Measurements from ENCODE around the gene ICA1L. TPM values are rescaled to one million over a fixed set of nuclear protein-coding genes. Genes with fewer than 3 reads are reported as not detected.

The ICA1L gene
- total and polyA plus RNA-seq, 7 donors: 0.65 to 5.5 (median 5.0) TPM

GRCh38 chr2:202768273-202768672 is 103.3 kb downstream of the ICA1L start:
- H3K4me3 ChIP-seq: no peak overlapping the region
- no peaks in the 10 kb centered on the region for H3K4me1 ChIP-seq
- H3K9me3 ChIP-seq: no peaks in the 10 kb centered on the region
- no peak for TF ChIP-seq CTCF (IDR thresholded peaks at IDR 0.05)
- H3K27me3 ChIP-seq (ENCODE audit: insufficient read depth in 3 of 3, low read length in 2 of 3): no peaks in the 10 kb centered on the region
- no peak overlapping the region for H3K27ac ChIP-seq
- H3K36me3 ChIP-seq (ENCODE audit: insufficient read depth in 1 of 2, low read depth in 1 of 2): peaks cover 0 to 14% of the 10 kb centered on the region in 2 donors
- ATAC-seq (no peak), DNase-seq (no peak)
- intact Hi-C loops (cut with DNase I): no loop called here

GRCh38 chr2:202765436-202765835 is 106.1 kb downstream of the ICA1L start:
- ATAC-seq (no peak), DNase-seq (no peak)
- no peaks in the 10 kb centered on the region for H3K27me3 ChIP-seq (ENCODE audit: insufficient read depth in 3 of 3, low read length in 2 of 3)
- H3K27ac ChIP-seq: no peak overlapping the region
- no peaks in the 10 kb centered on the region for H3K4me1 ChIP-seq
- intact Hi-C loops (cut with DNase I): no loop called here
- no peak overlapping the region for H3K4me3 ChIP-seq
- peaks cover 0 to 15% of the 10 kb centered on the region in 2 donors for H3K36me3 ChIP-seq (ENCODE audit: insufficient read depth in 1 of 2, low read depth in 1 of 2)
- no peaks in the 10 kb centered on the region for H3K9me3 ChIP-seq
- no peak for TF ChIP-seq CTCF (IDR thresholded peaks at IDR 0.05)
- 82 to 87% (median 86%) methylated on average over 5 of the region's 5 CpGs for WGBS, 3 donors

- 91 to 96% (median 94%) methylated on average over 3 of the region's 3 CpGs for WGBS, 3 donors
These were observed 106.6 kb downstream of the ICA1L start for GRCh38 chr2:202764991-202765390.

GRCh38 chr2:202763916-202764315 is 107.7 kb downstream of the ICA1L start:
- H3K4me3 ChIP-seq: no peak overlapping the region
- no peak for TF ChIP-seq CTCF (IDR thresholded peaks at IDR 0.05)
- no peaks in the 10 kb centered on the region for H3K9me3 ChIP-seq
- H3K4me1 ChIP-seq: no peaks in the 10 kb centered on the region
- no peaks in the 10 kb centered on the region for H3K27me3 ChIP-seq (ENCODE audit: insufficient read depth in 3 of 3, low read length in 2 of 3)
- DNase-seq (no peak), ATAC-seq (no peak)
- intact Hi-C loops (cut with DNase I): no loop called here
- WGBS, 3 donors: 96 to 97% (median 97%) methylated on average over 1 of the region's 1 CpG
- peaks cover 0 to 28% of the 10 kb centered on the region in 2 donors for H3K36me3 ChIP-seq (ENCODE audit: insufficient read depth in 1 of 2, low read depth in 1 of 2)
- no peak overlapping the region for H3K27ac ChIP-seq

More at GRCh38 chr2:202764991-202765390, 106.6 kb downstream of the ICA1L start:
- no peaks in the 10 kb centered on the region for H3K27me3 ChIP-seq (ENCODE audit: insufficient read depth in 3 of 3, low read length in 2 of 3)
- no peak for ATAC-seq
- no peak overlapping the region for H3K4me3 ChIP-seq
- peaks cover 0 to 18% of the 10 kb centered on the region in 2 donors for H3K36me3 ChIP-seq (ENCODE audit: insufficient read depth in 1 of 2, low read depth in 1 of 2)
- no peak for DNase-seq
- TF ChIP-seq CTCF (IDR thresholded peaks at IDR 0.05): no peak
- intact Hi-C loops (cut with DNase I): no loop called here
- no peak overlapping the region for H3K27ac ChIP-seq
- no peaks in the 10 kb centered on the region for H3K4me1 ChIP-seq
- H3K9me3 ChIP-seq: no peaks in the 10 kb centered on the region

- Histone ChIP-seq H3K36me3 (ENCODE audit: insufficient read depth in 1 of 2, low read depth in 1 of 2) (peaks cover 0 to 34% of the 10 kb centered on the region in 2 donors), H3K9me3 (no peaks in the 10 kb centered on the region), H3K27me3 (ENCODE audit: insufficient read depth in 3 of 3, low read length in 2 of 3) (no peaks in the 10 kb centered on the region), H3K4me1 (no peaks in the 10 kb centered on the region), H3K27ac (no peak overlapping the region), H3K4me3 (no peak overlapping the region)
- DNase-seq (no peak), ATAC-seq (no peak)
- intact Hi-C loops (cut with DNase I): no loop called here
- no peak for TF ChIP-seq CTCF (IDR thresholded peaks at IDR 0.05)
- 63 to 82% (median 78%) methylated on average over 4 of the region's 4 CpGs for WGBS, 3 donors
These were observed 109.0 kb downstream of the ICA1L start for GRCh38 chr2:202762556-202762955.

Data from psoas muscle (tissue), 8 donors.